Measurements from ENCODE around the gene RFX8. TPM values are rescaled to one million over a fixed set of nuclear protein-coding genes. Genes with fewer than 3 reads are reported as not detected.

Gene RFX8
- total and polyA plus RNA-seq, 2 of the 13 experiments (the other 11 are each of a cell fraction or from before 2014, with no cell fraction given) = not detected

DNA sequence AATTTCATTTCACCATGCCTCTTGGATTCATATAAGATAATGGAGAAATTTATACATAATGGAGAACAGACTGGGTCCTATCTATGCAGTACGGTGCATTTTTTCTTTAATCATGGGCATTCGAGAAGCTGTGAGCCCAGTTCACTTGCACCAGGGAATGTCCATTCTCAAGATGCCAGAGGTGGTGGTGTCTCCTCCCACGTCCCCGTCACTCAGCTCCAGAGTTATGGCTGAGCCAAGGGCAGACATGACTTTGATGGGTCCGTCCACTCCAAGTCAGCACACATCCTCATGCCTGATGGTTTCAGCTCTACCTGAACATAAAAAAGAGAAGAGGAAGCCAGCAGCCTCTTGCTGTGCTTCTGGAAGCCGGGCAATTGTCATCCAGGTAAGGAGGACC is 45.5 kb downstream of the RFX8 start (continued):
- TF ChIP-seq SOX13 (IDR thresholded peaks at IDR 0.05) = no peak
- no peak for TF ChIP-seq SOX13 (CRISPR knock-in tag; conservative IDR thresholded peaks at IDR 0.05 in 1 of 2, IDR thresholded peaks at IDR 0.05 in 1 of 2)
- TF ChIP-seq, protein P1, sequence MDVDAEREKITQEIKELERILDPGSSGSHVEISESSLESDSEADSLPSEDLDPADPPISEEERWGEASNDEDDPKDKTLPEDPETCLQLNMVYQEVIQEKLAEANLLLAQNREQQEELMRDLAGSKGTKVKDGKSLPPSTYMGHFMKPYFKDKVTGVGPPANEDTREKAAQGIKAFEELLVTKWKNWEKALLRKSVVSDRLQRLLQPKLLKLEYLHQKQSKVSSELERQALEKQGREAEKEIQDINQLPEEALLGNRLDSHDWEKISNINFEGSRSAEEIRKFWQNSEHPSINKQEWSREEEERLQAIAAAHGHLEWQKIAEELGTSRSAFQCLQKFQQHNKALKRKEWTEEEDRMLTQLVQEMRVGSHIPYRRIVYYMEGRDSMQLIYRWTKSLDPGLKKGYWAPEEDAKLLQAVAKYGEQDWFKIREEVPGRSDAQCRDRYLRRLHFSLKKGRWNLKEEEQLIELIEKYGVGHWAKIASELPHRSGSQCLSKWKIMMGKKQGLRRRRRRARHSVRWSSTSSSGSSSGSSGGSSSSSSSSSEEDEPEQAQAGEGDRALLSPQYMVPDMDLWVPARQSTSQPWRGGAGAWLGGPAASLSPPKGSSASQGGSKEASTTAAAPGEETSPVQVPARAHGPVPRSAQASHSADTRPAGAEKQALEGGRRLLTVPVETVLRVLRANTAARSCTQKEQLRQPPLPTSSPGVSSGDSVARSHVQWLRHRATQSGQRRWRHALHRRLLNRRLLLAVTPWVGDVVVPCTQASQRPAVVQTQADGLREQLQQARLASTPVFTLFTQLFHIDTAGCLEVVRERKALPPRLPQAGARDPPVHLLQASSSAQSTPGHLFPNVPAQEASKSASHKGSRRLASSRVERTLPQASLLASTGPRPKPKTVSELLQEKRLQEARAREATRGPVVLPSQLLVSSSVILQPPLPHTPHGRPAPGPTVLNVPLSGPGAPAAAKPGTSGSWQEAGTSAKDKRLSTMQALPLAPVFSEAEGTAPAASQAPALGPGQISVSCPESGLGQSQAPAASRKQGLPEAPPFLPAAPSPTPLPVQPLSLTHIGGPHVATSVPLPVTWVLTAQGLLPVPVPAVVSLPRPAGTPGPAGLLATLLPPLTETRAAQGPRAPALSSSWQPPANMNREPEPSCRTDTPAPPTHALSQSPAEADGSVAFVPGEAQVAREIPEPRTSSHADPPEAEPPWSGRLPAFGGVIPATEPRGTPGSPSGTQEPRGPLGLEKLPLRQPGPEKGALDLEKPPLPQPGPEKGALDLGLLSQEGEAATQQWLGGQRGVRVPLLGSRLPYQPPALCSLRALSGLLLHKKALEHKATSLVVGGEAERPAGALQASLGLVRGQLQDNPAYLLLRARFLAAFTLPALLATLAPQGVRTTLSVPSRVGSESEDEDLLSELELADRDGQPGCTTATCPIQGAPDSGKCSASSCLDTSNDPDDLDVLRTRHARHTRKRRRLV (CRISPR knock-in tag; IDR thresholded peaks at IDR 0.05) = no peak
- TF ChIP-seq, protein P2, sequence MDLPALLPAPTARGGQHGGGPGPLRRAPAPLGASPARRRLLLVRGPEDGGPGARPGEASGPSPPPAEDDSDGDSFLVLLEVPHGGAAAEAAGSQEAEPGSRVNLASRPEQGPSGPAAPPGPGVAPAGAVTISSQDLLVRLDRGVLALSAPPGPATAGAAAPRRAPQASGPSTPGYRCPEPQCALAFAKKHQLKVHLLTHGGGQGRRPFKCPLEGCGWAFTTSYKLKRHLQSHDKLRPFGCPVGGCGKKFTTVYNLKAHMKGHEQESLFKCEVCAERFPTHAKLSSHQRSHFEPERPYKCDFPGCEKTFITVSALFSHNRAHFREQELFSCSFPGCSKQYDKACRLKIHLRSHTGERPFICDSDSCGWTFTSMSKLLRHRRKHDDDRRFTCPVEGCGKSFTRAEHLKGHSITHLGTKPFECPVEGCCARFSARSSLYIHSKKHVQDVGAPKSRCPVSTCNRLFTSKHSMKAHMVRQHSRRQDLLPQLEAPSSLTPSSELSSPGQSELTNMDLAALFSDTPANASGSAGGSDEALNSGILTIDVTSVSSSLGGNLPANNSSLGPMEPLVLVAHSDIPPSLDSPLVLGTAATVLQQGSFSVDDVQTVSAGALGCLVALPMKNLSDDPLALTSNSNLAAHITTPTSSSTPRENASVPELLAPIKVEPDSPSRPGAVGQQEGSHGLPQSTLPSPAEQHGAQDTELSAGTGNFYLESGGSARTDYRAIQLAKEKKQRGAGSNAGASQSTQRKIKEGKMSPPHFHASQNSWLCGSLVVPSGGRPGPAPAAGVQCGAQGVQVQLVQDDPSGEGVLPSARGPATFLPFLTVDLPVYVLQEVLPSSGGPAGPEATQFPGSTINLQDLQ (CRISPR knock-in tag; IDR thresholded peaks at IDR 0.05) = no peak
- TF ChIP-seq ZNF614 (CRISPR knock-in tag; IDR thresholded peaks at IDR 0.05; ENCODE audit: borderline replicate concordance) = no peak
- TF ChIP-seq ZNF30 (CRISPR knock-in tag; IDR thresholded peaks at IDR 0.05) = no peak
- TF ChIP-seq SP1 (IDR thresholded peaks at IDR 0.05) = no peak
- no peak for TF ChIP-seq SP1 (CRISPR knock-in tag; IDR thresholded peaks at IDR 0.05)
- TF ChIP-seq ZNF562 (CRISPR knock-in tag; IDR thresholded peaks at IDR 0.05; ENCODE audit: borderline replicate concordance) = no peak
- no peak for TF ChIP-seq ZNF546 (CRISPR knock-in tag; conservative IDR thresholded peaks at IDR 0.05)
- no peak for TF ChIP-seq RBM39 (IDR thresholded peaks at IDR 0.05; ENCODE audit: low read depth, low read length, poor library complexity, severe bottlenecking)
- TF ChIP-seq FOXJ3 (CRISPR knock-in tag; IDR thresholded peaks at IDR 0.05; ENCODE audit: borderline replicate concordance) = no peak
- TF ChIP-seq DPF2 (CRISPR knock-in tag; IDR thresholded peaks at IDR 0.05; ENCODE audit: borderline replicate concordance, low read depth) = no peak
- no peak for TF ChIP-seq NFE2L1 (CRISPR knock-in tag; IDR thresholded peaks at IDR 0.05; ENCODE audit: borderline replicate concordance)
